H1 (cell line): ENCODE data around the gene CCNI. TPM values are rescaled to one million over a fixed set of nuclear protein-coding genes. Genes with fewer than 3 reads are reported as not detected.

ENCODE experiments used
- BCL11A ChIP-seq, 2 experiments: IDR thresholded peaks; one replicate each; pipeline ENCODE4 v1.6.1; 2011; ENCODE audit warnings: low read depth in 2 of 2, low read length in 2 of 2, mild to moderate bottlenecking in 2 of 2
- MAX ChIP-seq: IDR thresholded peaks from 2 replicates; pipeline ENCODE4 v1.6.1; 2012; ENCODE audit warnings: inconsistent platforms
- NRF1 ChIP-seq: IDR thresholded peaks from 2 replicates; pipeline ENCODE4 v1.6.1; 2011; ENCODE audit warnings: mild to moderate bottlenecking, low read depth, low read length, improper control_type of control experiment
- SUZ12 ChIP-seq: fragments of 200-600 bp; sonication (generic); IDR thresholded peaks from 2 replicates; pipeline ENCODE4 v1.6.1; 2012; ENCODE audit warnings: mild to moderate bottlenecking, inconsistent platforms, low read length, moderate library complexity, mixed read lengths
- TAF1 ChIP-seq: IDR thresholded peaks from 2 replicates; pipeline ENCODE4 v1.6.1; 2011; ENCODE audit warnings: mild to moderate bottlenecking, low read depth, low read length
- YY1 ChIP-seq: IDR thresholded peaks from 2 replicates; pipeline ENCODE4 v1.6.1; 2011; ENCODE audit warnings: low read depth, mild to moderate bottlenecking, low read length
- polyA plus RNA-seq, 7 experiments: library from polyadenylated mRNA; depleted of rRNA in 3 of 7; stranded (reverse) in 5 of 7; unstranded in 2 of 7; fragments of >200 nt in 5 of 7; fragments of 200-250 nt in 2 of 7; gene quantifications; 1 replicate in 5 of 7; 2 replicates in 1 of 7; 4 replicates in 1 of 7; pipeline versions ENCODE4 v1.2.1 to v1.2.3, GENCODE V29; 2011 to 2013; ENCODE audit warnings: missing spikeins in 2 of 7, mixed read lengths in 2 of 7
- total RNA-seq: library from RNA; stranded (reverse); fragmentation: NEBNext Ultra II Directional; extraction: Animal tissue kit (Norgen Biotek cat#: 25700); gene quantifications from 2 replicates; pipeline ENCODE4 v1.2.1, GENCODE V29; 2021
- TF ChIP-seq, protein P1 (sequence below): fragments of 300-600 bp; sonication (generic); IDR thresholded peaks from 2 replicates; pipeline ENCODE4 v1.7.1; 2012; ENCODE audit warnings: low read length, moderate library complexity, mild to moderate bottlenecking, inconsistent platforms; ENCODE audit not compliant: insufficient replicate concordance

The CCNI gene
- total and polyA plus RNA-seq, 2 of the 8 experiments (the other 6 are each of a cell fraction or from before 2014, with no cell fraction given), result 97.8 to 234 TPM

DNA sequence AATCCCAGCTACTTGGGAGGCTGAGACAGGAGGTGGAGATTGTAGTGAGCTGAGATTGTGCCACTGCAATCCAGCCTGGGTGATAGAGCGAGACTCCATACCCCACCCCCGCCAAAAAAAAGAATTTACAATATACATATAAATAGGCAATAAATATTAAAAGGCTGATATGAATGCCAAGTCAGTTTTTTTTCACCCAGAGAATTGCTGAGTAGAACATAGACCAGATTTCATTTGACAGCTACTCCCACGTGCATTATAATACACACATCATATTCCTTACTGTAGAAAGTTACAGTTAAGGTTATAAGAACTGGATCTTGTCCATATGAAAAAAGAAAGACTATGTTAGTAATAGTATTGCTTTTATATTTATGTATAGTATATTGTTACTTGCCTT lies 18.7 kb upstream of the CCNI start (continued):
- TF ChIP-seq, protein P1, sequence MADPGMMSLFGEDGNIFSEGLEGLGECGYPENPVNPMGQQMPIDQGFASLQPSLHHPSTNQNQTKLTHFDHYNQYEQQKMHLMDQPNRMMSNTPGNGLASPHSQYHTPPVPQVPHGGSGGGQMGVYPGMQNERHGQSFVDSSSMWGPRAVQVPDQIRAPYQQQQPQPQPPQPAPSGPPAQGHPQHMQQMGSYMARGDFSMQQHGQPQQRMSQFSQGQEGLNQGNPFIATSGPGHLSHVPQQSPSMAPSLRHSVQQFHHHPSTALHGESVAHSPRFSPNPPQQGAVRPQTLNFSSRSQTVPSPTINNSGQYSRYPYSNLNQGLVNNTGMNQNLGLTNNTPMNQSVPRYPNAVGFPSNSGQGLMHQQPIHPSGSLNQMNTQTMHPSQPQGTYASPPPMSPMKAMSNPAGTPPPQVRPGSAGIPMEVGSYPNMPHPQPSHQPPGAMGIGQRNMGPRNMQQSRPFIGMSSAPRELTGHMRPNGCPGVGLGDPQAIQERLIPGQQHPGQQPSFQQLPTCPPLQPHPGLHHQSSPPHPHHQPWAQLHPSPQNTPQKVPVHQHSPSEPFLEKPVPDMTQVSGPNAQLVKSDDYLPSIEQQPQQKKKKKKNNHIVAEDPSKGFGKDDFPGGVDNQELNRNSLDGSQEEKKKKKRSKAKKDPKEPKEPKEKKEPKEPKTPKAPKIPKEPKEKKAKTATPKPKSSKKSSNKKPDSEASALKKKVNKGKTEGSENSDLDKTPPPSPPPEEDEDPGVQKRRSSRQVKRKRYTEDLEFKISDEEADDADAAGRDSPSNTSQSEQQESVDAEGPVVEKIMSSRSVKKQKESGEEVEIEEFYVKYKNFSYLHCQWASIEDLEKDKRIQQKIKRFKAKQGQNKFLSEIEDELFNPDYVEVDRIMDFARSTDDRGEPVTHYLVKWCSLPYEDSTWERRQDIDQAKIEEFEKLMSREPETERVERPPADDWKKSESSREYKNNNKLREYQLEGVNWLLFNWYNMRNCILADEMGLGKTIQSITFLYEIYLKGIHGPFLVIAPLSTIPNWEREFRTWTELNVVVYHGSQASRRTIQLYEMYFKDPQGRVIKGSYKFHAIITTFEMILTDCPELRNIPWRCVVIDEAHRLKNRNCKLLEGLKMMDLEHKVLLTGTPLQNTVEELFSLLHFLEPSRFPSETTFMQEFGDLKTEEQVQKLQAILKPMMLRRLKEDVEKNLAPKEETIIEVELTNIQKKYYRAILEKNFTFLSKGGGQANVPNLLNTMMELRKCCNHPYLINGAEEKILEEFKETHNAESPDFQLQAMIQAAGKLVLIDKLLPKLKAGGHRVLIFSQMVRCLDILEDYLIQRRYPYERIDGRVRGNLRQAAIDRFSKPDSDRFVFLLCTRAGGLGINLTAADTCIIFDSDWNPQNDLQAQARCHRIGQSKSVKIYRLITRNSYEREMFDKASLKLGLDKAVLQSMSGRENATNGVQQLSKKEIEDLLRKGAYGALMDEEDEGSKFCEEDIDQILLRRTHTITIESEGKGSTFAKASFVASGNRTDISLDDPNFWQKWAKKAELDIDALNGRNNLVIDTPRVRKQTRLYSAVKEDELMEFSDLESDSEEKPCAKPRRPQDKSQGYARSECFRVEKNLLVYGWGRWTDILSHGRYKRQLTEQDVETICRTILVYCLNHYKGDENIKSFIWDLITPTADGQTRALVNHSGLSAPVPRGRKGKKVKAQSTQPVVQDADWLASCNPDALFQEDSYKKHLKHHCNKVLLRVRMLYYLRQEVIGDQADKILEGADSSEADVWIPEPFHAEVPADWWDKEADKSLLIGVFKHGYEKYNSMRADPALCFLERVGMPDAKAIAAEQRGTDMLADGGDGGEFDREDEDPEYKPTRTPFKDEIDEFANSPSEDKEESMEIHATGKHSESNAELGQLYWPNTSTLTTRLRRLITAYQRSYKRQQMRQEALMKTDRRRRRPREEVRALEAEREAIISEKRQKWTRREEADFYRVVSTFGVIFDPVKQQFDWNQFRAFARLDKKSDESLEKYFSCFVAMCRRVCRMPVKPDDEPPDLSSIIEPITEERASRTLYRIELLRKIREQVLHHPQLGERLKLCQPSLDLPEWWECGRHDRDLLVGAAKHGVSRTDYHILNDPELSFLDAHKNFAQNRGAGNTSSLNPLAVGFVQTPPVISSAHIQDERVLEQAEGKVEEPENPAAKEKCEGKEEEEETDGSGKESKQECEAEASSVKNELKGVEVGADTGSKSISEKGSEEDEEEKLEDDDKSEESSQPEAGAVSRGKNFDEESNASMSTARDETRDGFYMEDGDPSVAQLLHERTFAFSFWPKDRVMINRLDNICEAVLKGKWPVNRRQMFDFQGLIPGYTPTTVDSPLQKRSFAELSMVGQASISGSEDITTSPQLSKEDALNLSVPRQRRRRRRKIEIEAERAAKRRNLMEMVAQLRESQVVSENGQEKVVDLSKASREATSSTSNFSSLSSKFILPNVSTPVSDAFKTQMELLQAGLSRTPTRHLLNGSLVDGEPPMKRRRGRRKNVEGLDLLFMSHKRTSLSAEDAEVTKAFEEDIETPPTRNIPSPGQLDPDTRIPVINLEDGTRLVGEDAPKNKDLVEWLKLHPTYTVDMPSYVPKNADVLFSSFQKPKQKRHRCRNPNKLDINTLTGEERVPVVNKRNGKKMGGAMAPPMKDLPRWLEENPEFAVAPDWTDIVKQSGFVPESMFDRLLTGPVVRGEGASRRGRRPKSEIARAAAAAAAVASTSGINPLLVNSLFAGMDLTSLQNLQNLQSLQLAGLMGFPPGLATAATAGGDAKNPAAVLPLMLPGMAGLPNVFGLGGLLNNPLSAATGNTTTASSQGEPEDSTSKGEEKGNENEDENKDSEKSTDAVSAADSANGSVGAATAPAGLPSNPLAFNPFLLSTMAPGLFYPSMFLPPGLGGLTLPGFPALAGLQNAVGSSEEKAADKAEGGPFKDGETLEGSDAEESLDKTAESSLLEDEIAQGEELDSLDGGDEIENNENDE, result no peak
- no peak for TF ChIP-seq YY1
- TF ChIP-seq SUZ12, result no peak
- TF ChIP-seq MAX, result no peak
- no peak for TF ChIP-seq NRF1
- TF ChIP-seq TAF1, result no peak
- TF ChIP-seq BCL11A (IDR thresholded peaks at IDR 0.05; ENCODE audit: low read depth in 2 of 2, low read length in 2 of 2), result no peak
